Trophoblast cell (in vitro differentiated cells and primary cell): ENCODE data around the gene MAGI2.

Experiments used
- DNase-seq, 2 donors: peaks; one replicate each; pipeline ENCODE4 v3.0.0-alpha.2; 2016
- H2AFZ ChIP-seq: 2 replicates; pipeline ENCODE4 v1.6.1; 2013; ENCODE audit warnings: low read length, moderate library complexity, mild to moderate bottlenecking; ENCODE audit not compliant: insufficient read depth, poor library complexity
- H2AK5ac ChIP-seq: 2 replicates; pipeline ENCODE4 v1.6.1; 2013; ENCODE audit warnings: mild to moderate bottlenecking, low read length
- H2BK120ac ChIP-seq: 2 replicates; pipeline ENCODE4 v1.6.1; 2013; ENCODE audit warnings: low read length, mild to moderate bottlenecking, moderate library complexity; ENCODE audit not compliant: insufficient read depth, poor library complexity
- H2BK12ac ChIP-seq: 2 replicates; pipeline ENCODE4 v1.6.1; 2013; ENCODE audit warnings: mild to moderate bottlenecking, low read length, moderate library complexity
- H2BK5ac ChIP-seq: 2 replicates; pipeline ENCODE4 v1.6.1; 2013; ENCODE audit warnings: low read length, low read depth, moderate library complexity, mild to moderate bottlenecking; ENCODE audit not compliant: poor library complexity
- H3K14ac ChIP-seq: 2 replicates; pipeline ENCODE4 v1.6.1; 2013; ENCODE audit warnings: mild to moderate bottlenecking, low read length
- H3K18ac ChIP-seq: 2 replicates; pipeline ENCODE4 v1.6.1; 2013; ENCODE audit warnings: mild to moderate bottlenecking, low read length
- H3K23ac ChIP-seq: 2 replicates; pipeline ENCODE4 v1.6.1; 2013; ENCODE audit warnings: low read length
- H3K27ac ChIP-seq: 2 replicates; pipeline ENCODE4 v1.5.1; 2013; ENCODE audit warnings: low read depth, mild to moderate bottlenecking, inconsistent platforms, low read length, moderate library complexity
- H3K27me3 ChIP-seq: 2 replicates; pipeline ENCODE4 v1.6.1; 2013; ENCODE audit warnings: inconsistent platforms, mild to moderate bottlenecking, low read length, moderate library complexity; ENCODE audit not compliant: insufficient read depth
- H3K36me3 ChIP-seq, 2 experiments: 1 replicate in 1 of 2; 2 replicates in 1 of 2; pipeline ENCODE4 v1.6.1; 2013; ENCODE audit warnings: low read length in 2 of 2, mild to moderate bottlenecking in 2 of 2, moderate library complexity in 1 of 2; ENCODE audit not compliant: insufficient read depth in 2 of 2, control insufficient read depth in 1 of 2
- H3K4ac ChIP-seq: 2 replicates; pipeline ENCODE4 v1.6.1; 2013; ENCODE audit warnings: low read depth, mild to moderate bottlenecking, low read length, moderate library complexity
- H3K4me1 ChIP-seq, 2 experiments: 1 replicate in 1 of 2; 2 replicates in 1 of 2; pipeline ENCODE4 v1.6.1; 2013; ENCODE audit warnings: low read length in 2 of 2, mild to moderate bottlenecking in 2 of 2, moderate library complexity in 1 of 2; ENCODE audit not compliant: insufficient read depth in 2 of 2, control insufficient read depth in 1 of 2
- H3K4me2 ChIP-seq: 2 replicates; pipeline ENCODE4 v1.6.1; 2013; ENCODE audit warnings: inconsistent platforms, mild to moderate bottlenecking, low read length, moderate library complexity
- H3K4me3 ChIP-seq: 2 replicates; pipeline ENCODE4 v1.5.1; 2013; ENCODE audit warnings: mild to moderate bottlenecking, low read depth, low read length, inconsistent platforms
- H3K79me1 ChIP-seq: one replicate; pipeline ENCODE4 v1.6.1; 2013; ENCODE audit warnings: low read length
- H3K79me2 ChIP-seq: 2 replicates; pipeline ENCODE4 v1.6.1; 2013; ENCODE audit warnings: low read length, mild to moderate bottlenecking; ENCODE audit not compliant: control insufficient read depth, insufficient read depth, poor library complexity
- H3K9ac ChIP-seq: 2 replicates; pipeline ENCODE4 v1.6.1; 2013; ENCODE audit warnings: mild to moderate bottlenecking, low read length
- H3K9me3 ChIP-seq: 2 replicates; pipeline ENCODE4 v1.6.1; 2013; ENCODE audit warnings: low read depth, mild to moderate bottlenecking, control low read depth, inconsistent platforms, low read length; ENCODE audit not compliant: insufficient read depth
- H4K12ac ChIP-seq: 2 replicates; pipeline ENCODE4 v1.6.1; 2013; ENCODE audit warnings: low read depth, mild to moderate bottlenecking, low read length, moderate library complexity
- H4K8ac ChIP-seq: 2 replicates; pipeline ENCODE4 v1.6.1; 2013; ENCODE audit warnings: low read depth, mild to moderate bottlenecking, low read length, moderate library complexity
- H4K91ac ChIP-seq: one replicate; pipeline ENCODE4 v1.6.1; 2013; ENCODE audit warnings: low read depth, mild to moderate bottlenecking, low read length, moderate library complexity
- WGBS: extraction: QIAGEN DNeasy Blood & Tissue Kit; methylation state at CpG from one replicate; pipeline ENCODE4 v1.1.7; 2013; ENCODE audit warnings: missing lambda C conversion rate; ENCODE audit not compliant: insufficient read length, insufficient coverage; ENCODE audit errors: extremely low coverage; 5-methylcytosine and 5-hydroxymethylcytosine counted together

Gene MAGI2

DNA sequence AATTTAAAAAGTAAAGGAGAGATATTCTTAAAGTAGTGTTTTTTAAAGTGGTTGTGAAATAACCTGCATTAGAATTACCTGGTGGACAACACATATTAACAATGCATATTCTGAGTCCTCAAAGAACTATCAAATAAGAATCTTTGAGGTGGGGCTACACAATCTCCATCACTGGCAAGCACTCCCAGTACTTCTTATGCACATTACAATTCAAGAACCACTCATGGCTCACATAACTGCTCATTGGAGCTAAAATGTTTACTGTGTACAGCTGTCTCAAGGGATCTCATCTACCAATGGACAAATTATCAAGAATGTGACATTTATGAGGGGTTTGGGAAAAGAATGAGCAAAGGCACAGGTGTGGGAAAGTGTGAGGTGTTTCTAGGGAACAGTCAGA, 962.9 kb downstream of the MAGI2 start:
- no peak overlapping the region for H2BK120ac ChIP-seq
- H3K4me2 ChIP-seq: no peak overlapping the region
- H3K79me2 ChIP-seq: no peaks in the 10 kb centered on the region
- H3K4me3 ChIP-seq: no peak overlapping the region
- H3K23ac ChIP-seq: no peak overlapping the region
- H2AK5ac ChIP-seq: no peak overlapping the region
- no peaks in the 10 kb centered on the region for H3K9me3 ChIP-seq
- H2AFZ ChIP-seq: no peak overlapping the region
- H3K4me1 ChIP-seq: no peaks in the 10 kb centered on the region
- H4K12ac ChIP-seq: no peak overlapping the region
- no peak overlapping the region for H4K8ac ChIP-seq
- H3K27ac ChIP-seq: no peak overlapping the region
- no peaks in the 10 kb centered on the region for H3K79me1 ChIP-seq
- H3K14ac ChIP-seq: no peak overlapping the region
- no peak overlapping the region for H2BK12ac ChIP-seq
- no peak overlapping the region for H3K4ac ChIP-seq
- no peak overlapping the region for H3K9ac ChIP-seq
- no peak overlapping the region for H2BK5ac ChIP-seq
- no peaks in the 10 kb centered on the region for H3K27me3 ChIP-seq
- H4K91ac ChIP-seq: no peak overlapping the region
- no peak for DNase-seq
- H3K36me3 ChIP-seq: no peaks in the 10 kb centered on the region
- H3K18ac ChIP-seq: no peak overlapping the region

GRCh38 chr7:78489476-78490240, 963.8 kb downstream of the MAGI2 start:
- no CpG with 5 or more reads among the region's 5 CpGs for WGBS
- no peaks in the 10 kb centered on the region for H3K27me3 ChIP-seq
- no peak overlapping the region for H3K4me3 ChIP-seq
- H3K79me2 ChIP-seq: no peaks in the 10 kb centered on the region
- no peak overlapping the region for H4K12ac ChIP-seq
- H3K23ac ChIP-seq: no peak overlapping the region
- H3K9ac ChIP-seq: no peak overlapping the region
- H3K36me3 ChIP-seq: no peaks in the 10 kb centered on the region
- no peak overlapping the region for H3K18ac ChIP-seq
- H3K4ac ChIP-seq: no peak overlapping the region
- no peaks in the 10 kb centered on the region for H3K79me1 ChIP-seq
- no peaks in the 10 kb centered on the region for H3K9me3 ChIP-seq
- no peak overlapping the region for H2BK120ac ChIP-seq
- no peak overlapping the region for H2AK5ac ChIP-seq
- H3K4me2 ChIP-seq: no peak overlapping the region
- no peak overlapping the region for H4K91ac ChIP-seq
- H2BK12ac ChIP-seq: no peak overlapping the region
- DNase-seq: no peak
- H3K27ac ChIP-seq: no peak overlapping the region
- no peak overlapping the region for H2BK5ac ChIP-seq
- H4K8ac ChIP-seq: no peak overlapping the region
- H3K4me1 ChIP-seq: no peaks in the 10 kb centered on the region
- H2AFZ ChIP-seq: no peak overlapping the region
- no peak overlapping the region for H3K14ac ChIP-seq

- Histone ChIP-seq H2BK12ac (no peak overlapping the region), H3K79me2 (no peaks in the 10 kb centered on the region), H2AK5ac (no peak overlapping the region), H3K9ac (no peak overlapping the region), H2BK120ac (no peak overlapping the region), H3K4me1 (no peaks in the 10 kb centered on the region), H3K27me3 (no peaks in the 10 kb centered on the region), H3K23ac (no peak overlapping the region), H3K18ac (no peak overlapping the region), H3K4me2 (no peak overlapping the region), H3K9me3 (no peaks in the 10 kb centered on the region), H3K4ac (no peak overlapping the region), H3K79me1 (no peaks in the 10 kb centered on the region), H3K14ac (no peak overlapping the region), H3K27ac (no peak overlapping the region), H2AFZ (no peak overlapping the region), H4K12ac (no peak overlapping the region), H4K91ac (no peak overlapping the region), H4K8ac (no peak overlapping the region), H3K36me3 (no peaks in the 10 kb centered on the region), H2BK5ac (no peak overlapping the region), H3K4me3 (no peak overlapping the region)
- DNase-seq: no peak
- no CpG with 5 or more reads among the region's 5 CpGs for WGBS
Measured at GRCh38 chr7:78487464-78487863, 966.0 kb downstream of the MAGI2 start.

DNA sequence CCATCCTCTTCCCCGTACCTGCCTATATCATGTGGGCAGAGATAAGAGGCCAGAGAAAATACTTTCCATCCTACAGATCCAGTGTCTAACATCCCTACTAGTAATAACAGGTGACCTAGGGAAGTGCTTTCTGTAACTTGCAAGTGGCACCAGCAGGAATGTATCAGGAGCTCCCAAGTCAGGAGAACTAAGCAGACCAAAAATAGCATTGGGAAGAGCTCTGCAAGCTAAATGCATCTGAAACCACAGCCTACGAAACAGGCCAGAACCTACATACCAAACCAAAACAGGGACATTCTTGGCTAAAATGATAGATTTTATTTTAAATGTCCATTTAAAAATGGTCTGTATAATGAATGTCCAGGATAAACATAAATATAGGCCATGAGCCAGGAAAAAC, 974.1 kb downstream of the MAGI2 start:
- no peak overlapping the region for H4K91ac ChIP-seq
- WGBS: no CpG with 5 or more reads among the region's 2 CpGs
- H3K79me2 ChIP-seq: no peaks in the 10 kb centered on the region
- no peak overlapping the region for H4K8ac ChIP-seq
- H2AK5ac ChIP-seq: no peak overlapping the region
- H2BK12ac ChIP-seq: no peak overlapping the region
- no peak for DNase-seq
- no peak overlapping the region for H3K4me2 ChIP-seq
- H3K4me3 ChIP-seq: no peak overlapping the region
- H3K27ac ChIP-seq: no peak overlapping the region
- H3K14ac ChIP-seq: no peak overlapping the region
- no peaks in the 10 kb centered on the region for H3K9me3 ChIP-seq
- no peak overlapping the region for H3K9ac ChIP-seq
- H3K18ac ChIP-seq: no peak overlapping the region
- H2BK120ac ChIP-seq: no peak overlapping the region
- no peak overlapping the region for H2AFZ ChIP-seq
- H3K23ac ChIP-seq: no peak overlapping the region
- H3K4me1 ChIP-seq: no peaks in the 10 kb centered on the region
- H3K4ac ChIP-seq: no peak overlapping the region
- H3K27me3 ChIP-seq: no peaks in the 10 kb centered on the region
- no peak overlapping the region for H2BK5ac ChIP-seq
- no peaks in the 10 kb centered on the region for H3K36me3 ChIP-seq
- H3K79me1 ChIP-seq: no peaks in the 10 kb centered on the region
- H4K12ac ChIP-seq: no peak overlapping the region
